Esophagus squamous epithelium (tissue), 4 donors: ENCODE data around the gene BICDL2.

ENCODE experiments used
- POLR2A ChIP-seq, 4 donors: fragments of 450-650 bp; IDR thresholded peaks; one replicate each; pipeline ENCODE4 v1.6.1; 2017; ENCODE audit warnings: antibody characterized with exemption in 4 of 4, mild to moderate bottlenecking in 4 of 4, moderate library complexity in 3 of 4
- TF ChIP-seq, protein P1 (sequence below), 6 experiments: fragments of 450-650 bp in 4 of 6; fragments of 200-600 bp in 2 of 6; sonication (generic) in 2 of 6; IDR thresholded peaks; one replicate each; pipeline ENCODE4 v1.5.1; 2016 to 2019; ENCODE audit warnings: antibody characterized with exemption in 6 of 6, mild to moderate bottlenecking in 4 of 6, moderate library complexity in 4 of 6

DNA sequence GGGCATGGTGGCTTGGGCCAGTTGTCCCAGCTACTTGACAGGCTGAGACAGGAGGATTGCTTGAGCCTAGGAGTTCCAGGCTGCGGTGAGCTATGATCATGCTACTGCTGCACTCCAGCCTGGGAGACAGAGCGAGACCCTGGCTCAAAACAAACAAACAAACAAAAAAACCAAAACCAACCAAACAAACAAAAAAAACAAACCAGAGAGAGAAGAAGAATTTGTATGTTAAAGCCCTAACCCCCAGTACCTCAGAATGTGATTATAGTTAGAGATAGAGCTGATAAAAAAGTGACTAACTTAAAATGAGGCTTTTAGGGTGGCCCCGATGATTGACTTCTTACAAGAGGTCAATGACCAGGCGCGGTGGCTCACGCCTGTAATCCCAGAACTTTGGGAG lies 8.0 kb upstream of the BICDL2 start:
- TF ChIP-seq, protein P1, sequence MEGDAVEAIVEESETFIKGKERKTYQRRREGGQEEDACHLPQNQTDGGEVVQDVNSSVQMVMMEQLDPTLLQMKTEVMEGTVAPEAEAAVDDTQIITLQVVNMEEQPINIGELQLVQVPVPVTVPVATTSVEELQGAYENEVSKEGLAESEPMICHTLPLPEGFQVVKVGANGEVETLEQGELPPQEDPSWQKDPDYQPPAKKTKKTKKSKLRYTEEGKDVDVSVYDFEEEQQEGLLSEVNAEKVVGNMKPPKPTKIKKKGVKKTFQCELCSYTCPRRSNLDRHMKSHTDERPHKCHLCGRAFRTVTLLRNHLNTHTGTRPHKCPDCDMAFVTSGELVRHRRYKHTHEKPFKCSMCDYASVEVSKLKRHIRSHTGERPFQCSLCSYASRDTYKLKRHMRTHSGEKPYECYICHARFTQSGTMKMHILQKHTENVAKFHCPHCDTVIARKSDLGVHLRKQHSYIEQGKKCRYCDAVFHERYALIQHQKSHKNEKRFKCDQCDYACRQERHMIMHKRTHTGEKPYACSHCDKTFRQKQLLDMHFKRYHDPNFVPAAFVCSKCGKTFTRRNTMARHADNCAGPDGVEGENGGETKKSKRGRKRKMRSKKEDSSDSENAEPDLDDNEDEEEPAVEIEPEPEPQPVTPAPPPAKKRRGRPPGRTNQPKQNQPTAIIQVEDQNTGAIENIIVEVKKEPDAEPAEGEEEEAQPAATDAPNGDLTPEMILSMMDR (IDR thresholded peaks at IDR 0.05) = no peak
- no peak for TF ChIP-seq POLR2A (IDR thresholded peaks at IDR 0.05)
